ENCODE data around the gene DYDC1.
"Not testable (repeated sequence)": the region's sequence is repeated elsewhere in the genome, so short reads cannot be mapped to it uniquely, and the experiment has no call there.

Gene DYDC1

GRCh38 chr10:80356563-80356988 lies at the start of gene DYDC1, which contains the start of gene DYDC2:
Gene DYDC1 (minus strand): TSS chr10:80356755. CDS start chr10:80352601, 4,154 bp downstream.
Gene DYDC2 (plus strand): TSS chr10:80356781. CDS start chr10:80362444, 5,663 bp downstream.
- DNase-seq, result peak; percentile 21

GRCh38 chr10:80406204-80406603 lies 49.6 kb upstream of the DYDC1 start:
- DNase-seq, result no peak

- DNase-seq, result no peak
These were observed 49.1 kb upstream of the DYDC1 start for GRCh38 chr10:80405626-80406025.

- no peak for DNase-seq
These were observed 48.5 kb upstream of the DYDC1 start for GRCh38 chr10:80405035-80405434.

- DNase-seq, result no peak
These were observed 43.7 kb upstream of the DYDC1 start for GRCh38 chr10:80400136-80400804.

- no peak for DNase-seq
These were observed 40.5 kb upstream of the DYDC1 start for GRCh38 chr10:80397014-80397413.

- DNase-seq, result no peak
These were observed 37.9 kb upstream of the DYDC1 start for GRCh38 chr10:80394358-80394916.

- DNase-seq, result no peak
These were observed 35.7 kb upstream of the DYDC1 start for GRCh38 chr10:80392250-80392649.

GRCh38 chr10:80390740-80391139 lies 34.2 kb upstream of the DYDC1 start:
- no peak for DNase-seq

- DNase-seq, result peak; percentile 63
These were observed 26.4 kb upstream of the DYDC1 start for GRCh38 chr10:80382989-80383388.

GRCh38 chr10:80380185-80380584 lies 23.6 kb upstream of the DYDC1 start:
- no peak for DNase-seq

- no peak for DNase-seq
These were observed 23.1 kb upstream of the DYDC1 start for GRCh38 chr10:80379701-80380100.

- no peak for DNase-seq
These were observed 16.9 kb upstream of the DYDC1 start for GRCh38 chr10:80373502-80373901.

GRCh38 chr10:80372675-80373074 lies 16.1 kb upstream of the DYDC1 start:
- no peak for DNase-seq

GRCh38 chr10:80371467-80371866 lies 14.9 kb upstream of the DYDC1 start:
- DNase-seq, result no peak

- no peak for DNase-seq
These were observed 9.0 kb upstream of the DYDC1 start for GRCh38 chr10:80365510-80365909.

GRCh38 chr10:80359644-80360043 lies 3.1 kb upstream of the DYDC1 start:
- DNase-seq, result no peak

GRCh38 chr10:80358925-80359324 lies 2.4 kb upstream of the DYDC1 start:
- DNase-seq, result not testable (repeated sequence)

- no peak for DNase-seq
These were observed 1.2 kb upstream of the DYDC1 start for GRCh38 chr10:80357851-80358125.

- DNase-seq, result no peak
These were observed 665 bp upstream of the DYDC1 start for GRCh38 chr10:80356989-80357850.

GRCh38 chr10:80351220-80351619 lies 5.3 kb downstream of the DYDC1 start:
- DNase-seq, result no peak

- no peak for DNase-seq
These were observed 6.3 kb downstream of the DYDC1 start for GRCh38 chr10:80350251-80350650.

GRCh38 chr10:80344912-80345311 lies 11.6 kb downstream of the DYDC1 start:
- DNase-seq, result no peak

GRCh38 chr10:80344276-80344675 lies 12.3 kb downstream of the DYDC1 start:
- DNase-seq, result no peak
